Smooth muscle cell of the brain vasculature (primary cell): ENCODE results near the gene IL22RA2.
"Not testable (repeated sequence)": the region's sequence is repeated elsewhere in the genome, so short reads cannot be mapped to it uniquely, and the experiment has no call there.

ENCODE experiments used
- DNase-seq: peaks from one replicate; pipeline ENCODE4 v3.0.0-alpha.2; 2012; ENCODE audit warnings: low read depth, low spot score

IL22RA2 gene

GRCh38 chr6:137126875-137127485 is 46.5 kb downstream of the IL22RA2 start:
- DNase-seq: no peak

- no peak for DNase-seq
Measured at GRCh38 chr6:137123078-137123477, 50.4 kb downstream of the IL22RA2 start.

- no peak for DNase-seq
Measured at GRCh38 chr6:137122612-137123011, 50.8 kb downstream of the IL22RA2 start.

GRCh38 chr6:137121401-137121997 is 51.9 kb downstream of the IL22RA2 start:
- DNase-seq: no peak

- DNase-seq: no peak
Measured at GRCh38 chr6:137120748-137121147, 52.7 kb downstream of the IL22RA2 start.

- DNase-seq: no peak
Measured at GRCh38 chr6:137119196-137120104, 54.0 kb downstream of the IL22RA2 start.

GRCh38 chr6:137117581-137117980 is 55.9 kb downstream of the IL22RA2 start:
- DNase-seq: no peak

- DNase-seq: no peak
Measured at GRCh38 chr6:137116807-137117206, 56.6 kb downstream of the IL22RA2 start.

GRCh38 chr6:137115658-137116057 is 57.8 kb downstream of the IL22RA2 start:
- peak; percentile 20 for DNase-seq

- no peak for DNase-seq
Measured at GRCh38 chr6:137112067-137112355, 61.4 kb downstream of the IL22RA2 start.

- no peak for DNase-seq
Measured at GRCh38 chr6:137111296-137112066, 62.0 kb downstream of the IL22RA2 start.

- no peak for DNase-seq
Measured at GRCh38 chr6:137107767-137108105, 65.7 kb downstream of the IL22RA2 start.

- not testable (repeated sequence) for DNase-seq
Measured at GRCh38 chr6:137107047-137107766, 66.2 kb downstream of the IL22RA2 start.

GRCh38 chr6:137106183-137106582 is 67.3 kb downstream of the IL22RA2 start:
- no peak for DNase-seq

- DNase-seq: no peak
Measured at GRCh38 chr6:137105375-137105774, 68.1 kb downstream of the IL22RA2 start.

GRCh38 chr6:137104926-137105325 is 68.5 kb downstream of the IL22RA2 start:
- no peak for DNase-seq

- DNase-seq: no peak
Measured at GRCh38 chr6:137102851-137103492, 70.5 kb downstream of the IL22RA2 start.

GRCh38 chr6:137102050-137102848 is 71.2 kb downstream of the IL22RA2 start:
- DNase-seq: no peak

- no peak for DNase-seq
Measured at GRCh38 chr6:137099689-137100403, 73.6 kb downstream of the IL22RA2 start.

- no peak for DNase-seq
Measured at GRCh38 chr6:137097526-137097925, 75.9 kb downstream of the IL22RA2 start.
